Stimulated activated CD4-positive, alpha-beta T cell treated with anti-CD3 and anti-CD28 coated beads, Interleukin-12 subunit alpha, Interleukin-12 subunit beta, amount 100 ng/mL, for 24 hours (primary cell): ENCODE data around the gene DUOX1.
"Not testable (repeated sequence)": the region's sequence is repeated elsewhere in the genome, so short reads cannot be mapped to it uniquely, and the experiment has no call there.

ENCODE experiments used
- DNase-seq, 2 experiments: peaks; one replicate each; pipeline ENCODE4 v3.0.0-alpha.2; 2020; ENCODE audit warnings: low read depth in 2 of 2

DUOX1 gene

DNA sequence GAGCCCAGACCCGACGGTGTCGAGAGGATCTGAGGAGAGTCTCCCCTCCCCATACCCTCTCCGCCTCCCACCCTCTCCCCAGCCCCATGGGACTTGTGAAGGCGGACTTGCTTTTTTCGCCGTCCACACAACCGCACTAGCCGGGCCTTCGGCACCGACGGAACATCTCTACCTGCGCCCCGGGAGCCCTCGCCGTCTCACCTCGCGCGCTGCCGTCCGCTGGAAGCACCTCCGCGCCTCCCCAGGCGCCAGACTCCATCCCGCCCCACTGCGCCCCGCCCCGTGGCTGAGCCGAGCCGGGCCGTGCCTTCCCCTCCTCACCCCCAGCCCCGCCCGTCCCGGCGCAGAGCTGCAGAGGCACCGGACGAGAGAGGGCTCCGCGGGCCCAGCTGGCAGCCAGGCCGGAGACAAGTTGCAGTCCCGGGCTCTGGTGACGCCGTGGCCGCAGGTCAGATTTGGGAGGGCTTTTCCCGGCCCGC lies at the start of gene DUOX1, which contains the start of gene DUOXA1:
Gene DUOX1 (plus strand): TSS at position 344 of the 479 bp plus-strand sequence. CDS start 1,973 bp downstream, outside the sequence.
Gene DUOXA1 (minus strand): TSS at position 229 of the 479 bp plus-strand sequence. CDS start 6,865 bp downstream, outside the sequence.
- no peak for DNase-seq

DNA sequence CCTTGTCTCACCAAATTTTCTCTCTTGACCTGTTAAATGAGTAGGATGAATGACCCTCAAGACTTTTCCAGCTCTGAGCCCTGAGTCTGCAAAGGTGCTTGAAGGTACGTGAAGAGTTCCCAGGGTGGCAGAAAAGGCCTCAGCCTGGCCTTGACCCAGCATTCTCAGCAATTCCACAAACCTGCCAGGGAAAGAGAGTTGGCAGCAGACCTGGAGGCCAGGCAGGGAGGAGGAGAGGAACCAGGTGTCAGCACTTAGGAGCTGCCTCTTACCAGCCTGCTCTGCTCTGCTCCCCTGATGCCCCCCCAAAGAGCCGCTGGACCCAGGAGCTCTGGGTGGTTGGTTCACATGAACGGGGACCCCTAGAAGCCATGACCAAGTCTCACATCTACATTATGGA lies 49.2 kb upstream of the DUOX1 start:
- DNase-seq: not testable (repeated sequence)

DNA sequence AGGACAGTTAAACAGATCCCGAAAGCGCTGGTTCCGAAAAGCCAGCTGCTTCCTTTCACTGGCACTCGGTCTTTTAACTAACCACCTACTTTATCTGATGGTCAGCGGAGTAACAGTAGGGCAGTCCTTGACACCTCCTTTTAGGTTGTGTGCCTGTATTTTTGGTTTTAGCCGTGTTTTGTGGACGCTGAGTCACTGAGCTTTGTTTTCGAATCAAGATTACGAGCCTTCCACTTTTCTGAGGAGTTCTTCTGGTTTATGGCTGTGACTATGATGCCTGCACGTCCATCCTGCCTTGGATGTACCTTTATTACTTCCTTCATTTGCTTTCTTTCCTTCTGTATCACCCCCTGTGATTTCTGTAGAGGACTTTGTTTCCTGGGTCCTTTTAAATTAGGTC lies 47.4 kb upstream of the DUOX1 start:
- not testable (repeated sequence) for DNase-seq

DNA sequence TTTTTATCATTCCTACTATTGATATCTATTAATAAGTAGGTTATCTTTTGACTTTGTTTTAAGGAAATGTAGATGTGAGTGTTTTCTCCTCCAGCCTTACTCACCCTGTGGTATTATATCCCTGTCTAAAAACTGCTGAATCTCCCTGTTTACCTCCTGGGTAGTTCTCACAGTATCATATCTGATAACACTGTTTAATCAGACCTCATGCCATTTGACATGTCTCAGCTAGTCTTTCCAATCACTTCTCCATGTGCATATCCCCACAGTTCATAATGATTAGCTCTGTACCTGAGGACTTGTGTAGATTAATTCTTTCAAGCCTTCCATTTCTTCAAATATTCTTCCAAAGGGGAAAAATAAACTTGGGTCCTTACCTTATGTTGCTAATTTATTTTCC lies 46.6 kb upstream of the DUOX1 start:
- DNase-seq: no peak

DNA sequence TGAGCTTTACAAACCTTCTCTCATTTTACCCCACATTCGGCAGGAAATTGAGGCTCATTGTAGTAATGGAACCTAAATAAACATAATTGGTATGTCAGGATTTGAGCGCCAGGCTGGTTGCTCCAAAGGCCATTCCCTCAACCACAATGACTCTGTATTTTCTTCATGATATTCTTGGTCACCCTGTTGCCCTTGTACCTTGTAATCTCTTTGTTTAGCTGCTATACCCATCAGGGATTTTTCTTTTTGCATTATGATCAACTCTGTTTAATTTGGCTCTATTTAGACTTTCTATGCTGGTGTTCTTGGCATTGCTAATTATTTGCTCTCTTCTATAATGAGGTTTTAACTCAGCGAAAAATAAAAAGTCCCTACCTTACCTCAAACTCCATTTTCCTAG lies 45.6 kb upstream of the DUOX1 start:
- no peak for DNase-seq

DNA sequence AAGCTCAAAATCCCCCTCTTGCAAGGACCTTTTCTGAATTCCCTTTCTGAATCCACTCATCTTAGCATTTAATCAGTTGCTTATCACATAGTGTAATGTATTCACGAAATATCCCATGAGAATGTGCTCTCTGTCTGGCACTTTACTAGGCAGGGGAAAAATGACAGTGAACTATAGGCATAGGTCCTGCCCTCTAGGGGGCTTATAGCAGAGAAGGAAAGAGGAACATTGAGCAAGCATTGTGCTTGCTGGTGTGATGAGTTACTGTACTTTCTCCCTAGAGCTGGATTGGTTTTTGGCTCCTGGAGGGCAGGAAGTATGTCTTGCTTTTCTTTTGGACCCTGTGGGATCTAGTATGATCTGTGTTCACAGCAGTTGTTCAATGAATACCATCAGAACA lies 42.3 kb upstream of the DUOX1 start:
- DNase-seq: no peak

DNA sequence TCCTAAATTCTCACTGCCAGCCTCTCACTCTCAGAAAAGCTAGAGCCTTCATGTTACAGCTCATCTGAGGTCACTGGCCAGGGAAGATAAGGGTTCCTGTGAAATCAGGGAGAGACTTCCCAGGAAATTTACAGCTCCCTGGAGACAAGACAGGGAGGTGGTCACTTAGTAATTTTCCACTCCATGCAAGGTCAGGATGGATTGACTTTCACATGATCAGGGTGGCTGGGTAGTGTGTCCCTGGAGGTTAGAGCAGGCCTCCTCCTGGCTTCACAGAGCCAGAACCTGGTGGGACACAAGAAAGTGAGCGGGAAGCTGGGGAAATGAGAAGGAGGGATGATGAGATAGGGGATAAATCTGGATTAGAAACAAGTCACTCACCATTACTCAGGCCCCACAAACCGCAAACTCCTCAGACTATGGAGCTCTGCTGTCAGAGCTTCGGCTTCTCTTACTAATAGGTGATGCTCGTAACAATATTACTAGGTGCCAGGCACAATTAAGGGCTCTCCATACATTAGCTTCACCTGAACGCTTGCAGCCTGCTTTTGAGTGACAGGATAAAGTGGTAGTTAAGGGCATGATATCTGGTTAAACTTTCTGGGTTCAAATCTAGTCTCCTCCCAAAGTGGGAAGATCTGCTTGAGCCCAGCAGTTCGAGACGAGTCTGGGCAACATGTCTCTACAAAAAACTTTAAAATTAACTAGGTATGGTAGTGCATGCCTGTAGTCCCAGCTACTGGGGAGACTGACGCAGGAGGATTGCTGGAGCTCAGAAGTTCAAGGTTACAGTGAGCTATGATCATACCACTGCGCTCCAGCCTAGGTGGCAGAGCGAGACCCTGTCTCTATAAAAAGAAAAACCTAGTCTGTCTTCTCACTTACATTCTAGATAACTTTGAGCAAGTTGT lies 40.7 kb upstream of the DUOX1 start:
- DNase-seq: no peak

DNA sequence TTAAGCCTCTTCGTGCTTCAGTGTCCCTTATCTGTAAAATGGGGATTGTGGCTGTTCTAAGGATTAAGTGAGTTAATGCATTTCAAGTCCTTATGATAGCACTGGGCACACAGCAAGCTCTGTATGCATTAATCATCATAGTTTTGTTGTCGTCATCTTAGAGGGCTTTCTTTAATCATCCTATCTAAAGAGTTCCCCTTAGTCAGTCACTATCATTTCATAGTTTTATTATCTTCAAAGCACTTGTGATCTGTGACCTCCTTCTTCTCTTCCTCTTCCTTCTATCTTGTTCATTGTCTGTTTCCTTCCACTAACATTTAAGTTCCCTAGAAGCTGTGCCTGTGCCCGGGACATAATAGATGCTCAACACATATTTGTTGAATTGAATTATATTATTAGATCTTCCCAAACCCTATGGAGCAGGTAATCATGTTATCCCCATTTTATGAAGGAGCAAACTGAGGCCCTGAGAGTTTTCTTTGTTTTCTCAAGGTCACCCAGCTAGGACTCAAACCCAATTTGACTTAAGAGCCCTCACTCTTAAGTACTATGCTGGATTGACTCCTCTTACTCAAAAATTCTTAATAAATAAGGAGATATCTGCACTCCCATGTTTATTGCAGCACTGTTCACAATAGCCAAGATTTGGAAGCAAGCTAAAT lies 40.0 kb upstream of the DUOX1 start:
- DNase-seq: no peak

DNA sequence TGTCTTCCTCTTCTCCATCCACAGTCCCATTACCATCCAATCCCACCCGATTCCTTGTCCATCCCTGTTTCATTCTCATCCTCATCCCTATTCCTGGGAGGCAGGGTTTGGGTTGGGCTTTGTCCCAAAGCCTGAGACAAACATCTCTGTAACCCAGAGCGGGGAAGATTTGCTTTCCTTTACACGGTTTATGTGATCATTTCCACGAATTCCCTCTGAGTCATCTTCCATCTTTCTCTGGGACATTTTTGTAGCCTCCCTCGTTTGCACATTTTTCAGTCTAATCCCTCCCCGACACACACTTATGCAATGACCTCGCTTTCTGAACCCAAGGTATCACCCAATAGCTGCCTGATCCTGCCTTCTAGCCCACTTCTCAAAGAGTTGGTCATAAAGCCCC lies 38.6 kb upstream of the DUOX1 start:
- no peak for DNase-seq

DNA sequence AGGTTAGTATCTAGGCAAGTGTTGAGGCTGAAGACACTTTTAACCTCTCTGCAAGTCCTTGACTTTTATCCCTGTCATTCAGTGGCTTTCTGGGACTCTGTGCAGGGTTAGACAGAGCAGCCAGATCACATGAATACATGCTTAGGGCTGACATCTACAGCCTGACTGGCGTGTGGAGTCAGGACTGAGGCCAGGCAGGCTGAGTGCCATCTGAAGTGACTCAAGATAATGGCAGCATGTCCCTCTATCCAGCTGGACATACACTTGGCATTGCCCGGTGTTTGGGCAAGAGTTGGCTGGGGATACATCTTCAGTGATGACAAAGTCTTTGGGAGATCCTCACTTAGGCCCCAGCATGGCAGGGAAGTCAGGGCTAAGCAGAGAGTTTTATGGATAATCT lies 38.2 kb upstream of the DUOX1 start:
- DNase-seq: no peak

DNA sequence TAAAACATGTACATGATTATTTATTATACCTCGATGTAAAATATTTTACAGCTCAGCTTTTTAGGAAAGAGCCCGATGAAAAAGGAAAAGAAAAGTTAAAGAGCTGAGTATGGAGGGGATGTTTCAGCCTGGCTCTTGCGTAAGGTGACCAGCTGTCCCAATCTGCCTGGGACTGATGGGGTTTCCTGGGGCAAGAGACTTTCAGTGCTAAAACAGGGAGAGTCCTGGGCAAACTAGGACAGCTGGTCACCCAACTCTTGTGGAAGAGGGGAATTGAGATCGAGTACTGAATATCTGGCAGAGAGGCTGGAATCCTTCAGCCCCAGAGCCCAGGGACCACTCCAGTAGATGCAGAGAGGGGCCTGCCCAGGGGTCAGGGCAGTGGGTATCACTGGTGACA lies 36.8 kb upstream of the DUOX1 start:
- DNase-seq: no peak

DNA sequence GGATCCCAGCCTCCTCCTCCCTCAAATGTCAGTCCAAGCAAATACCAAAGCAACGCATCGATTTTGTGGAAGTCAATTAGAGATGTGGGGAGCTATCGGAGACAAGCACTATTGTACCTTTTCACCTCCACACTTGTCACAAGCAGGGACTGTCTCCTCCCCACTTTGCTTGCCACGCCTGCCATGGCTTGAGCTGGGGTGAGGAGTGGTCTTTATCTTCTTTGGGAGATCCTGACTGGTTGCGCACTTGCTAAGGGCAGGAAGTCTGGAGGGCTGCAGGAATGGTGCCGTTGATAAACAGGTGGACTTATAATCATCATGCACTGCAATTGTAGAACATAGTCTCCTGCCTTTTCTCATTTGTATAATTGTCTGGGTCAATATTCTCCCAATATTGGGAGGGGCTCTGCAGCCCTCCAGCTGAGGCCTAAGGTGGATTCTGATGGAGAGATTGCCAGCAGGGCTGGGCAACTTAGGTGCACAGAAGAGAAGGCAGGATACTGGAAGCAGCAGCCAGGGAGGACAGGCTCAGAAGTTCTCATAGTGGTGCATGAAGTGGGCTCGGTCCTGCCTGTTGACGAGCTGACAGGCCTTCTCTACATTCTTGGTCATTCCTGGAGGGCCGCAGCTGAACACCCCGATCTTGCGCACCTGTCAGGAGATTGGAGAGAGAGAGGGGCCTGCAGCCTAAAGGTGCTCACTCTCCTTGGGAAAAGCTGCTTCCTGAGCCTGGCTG lies 36.0 kb upstream of the DUOX1 start:
- DNase-seq: no peak

DNA sequence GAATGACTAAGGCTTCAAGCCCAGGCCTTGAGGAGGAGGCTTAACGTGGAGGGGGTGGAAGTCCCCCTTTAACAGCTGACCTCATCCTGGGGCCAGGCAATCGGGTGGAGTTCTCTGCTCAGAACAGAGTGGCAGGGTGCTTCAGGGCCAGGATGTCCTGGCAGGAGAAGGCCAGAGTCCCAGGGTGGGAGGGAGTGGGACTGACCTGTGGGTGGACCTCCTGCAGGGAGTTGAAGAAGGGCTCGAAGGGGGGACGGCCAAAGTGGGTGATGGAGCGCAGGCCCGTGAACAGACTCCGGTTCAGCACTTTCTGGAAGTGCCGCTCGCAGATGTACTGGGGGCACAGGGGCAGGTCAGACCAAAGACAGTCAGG lies 35.5 kb upstream of the DUOX1 start:
- no peak for DNase-seq

DNA sequence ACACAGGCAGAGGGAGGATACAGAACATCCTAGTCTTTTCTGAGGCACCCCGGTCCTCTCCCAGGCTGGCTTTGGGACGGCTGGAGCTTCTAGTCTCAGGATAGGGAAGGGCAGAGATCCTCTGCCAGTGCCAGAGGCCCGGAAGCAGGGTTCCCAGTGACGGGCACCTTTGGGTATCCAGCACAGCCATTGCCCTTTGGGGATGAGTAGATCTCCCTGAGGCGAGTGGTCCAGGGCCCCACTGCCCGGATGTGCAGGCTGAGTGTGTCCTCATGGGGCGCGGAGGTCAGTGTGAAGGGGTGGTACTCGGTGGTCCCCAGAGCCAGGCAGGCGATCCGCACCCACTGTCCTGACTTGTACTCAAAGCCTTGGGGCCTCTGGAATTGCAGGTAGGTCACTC lies 34.1 kb upstream of the DUOX1 start:
- no peak for DNase-seq

DNA sequence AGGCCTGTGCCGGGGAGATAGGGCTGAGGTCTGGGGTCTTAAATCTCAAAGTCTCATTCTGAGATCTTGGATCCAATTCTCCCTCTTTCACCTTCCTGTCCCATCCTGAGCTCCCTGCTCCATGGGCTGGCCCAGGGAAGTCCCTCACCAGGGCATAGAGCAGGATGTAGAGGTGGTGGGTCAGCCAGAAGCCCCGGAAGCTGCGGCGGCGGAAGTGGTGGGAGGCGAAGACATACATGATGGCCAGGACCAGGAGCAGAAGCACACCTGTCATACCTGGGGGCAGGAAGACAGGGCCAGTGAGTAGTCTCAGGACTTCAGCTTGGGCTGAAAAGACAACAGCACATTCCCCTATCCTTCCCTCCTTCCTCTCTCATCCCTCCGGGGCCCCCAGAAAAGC lies 32.3 kb upstream of the DUOX1 start:
- DNase-seq: no peak

DNA sequence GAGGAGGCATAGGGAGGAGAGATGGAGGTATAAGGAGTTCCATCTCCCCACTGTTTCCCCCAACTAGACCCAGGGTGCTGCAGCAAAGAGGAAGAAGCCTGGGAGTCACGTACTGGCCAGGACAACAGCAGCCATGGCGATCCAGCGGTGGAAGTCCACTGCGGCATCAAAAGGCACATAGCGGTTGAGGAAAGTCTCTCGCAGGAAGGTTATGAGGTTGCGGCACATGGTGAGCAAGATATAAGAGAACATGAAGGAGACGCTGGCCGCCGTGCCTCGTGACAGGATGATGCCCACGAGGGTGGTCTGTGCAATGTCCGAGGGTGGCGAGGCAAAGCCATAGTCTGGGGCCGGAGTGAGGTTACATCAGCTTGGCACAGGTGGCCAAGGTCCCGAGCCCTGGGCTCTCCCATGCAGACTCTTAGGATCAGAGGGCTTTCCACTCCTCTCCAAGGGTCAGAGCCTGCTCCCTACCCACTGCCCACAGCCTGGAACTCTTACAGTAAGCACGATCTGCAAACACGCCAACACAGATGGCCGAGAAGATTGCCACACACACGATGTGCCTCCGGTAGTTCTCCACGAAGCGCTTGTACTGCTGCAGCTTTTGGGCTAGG lies 30.1 kb upstream of the DUOX1 start:
- no peak for DNase-seq

DNA sequence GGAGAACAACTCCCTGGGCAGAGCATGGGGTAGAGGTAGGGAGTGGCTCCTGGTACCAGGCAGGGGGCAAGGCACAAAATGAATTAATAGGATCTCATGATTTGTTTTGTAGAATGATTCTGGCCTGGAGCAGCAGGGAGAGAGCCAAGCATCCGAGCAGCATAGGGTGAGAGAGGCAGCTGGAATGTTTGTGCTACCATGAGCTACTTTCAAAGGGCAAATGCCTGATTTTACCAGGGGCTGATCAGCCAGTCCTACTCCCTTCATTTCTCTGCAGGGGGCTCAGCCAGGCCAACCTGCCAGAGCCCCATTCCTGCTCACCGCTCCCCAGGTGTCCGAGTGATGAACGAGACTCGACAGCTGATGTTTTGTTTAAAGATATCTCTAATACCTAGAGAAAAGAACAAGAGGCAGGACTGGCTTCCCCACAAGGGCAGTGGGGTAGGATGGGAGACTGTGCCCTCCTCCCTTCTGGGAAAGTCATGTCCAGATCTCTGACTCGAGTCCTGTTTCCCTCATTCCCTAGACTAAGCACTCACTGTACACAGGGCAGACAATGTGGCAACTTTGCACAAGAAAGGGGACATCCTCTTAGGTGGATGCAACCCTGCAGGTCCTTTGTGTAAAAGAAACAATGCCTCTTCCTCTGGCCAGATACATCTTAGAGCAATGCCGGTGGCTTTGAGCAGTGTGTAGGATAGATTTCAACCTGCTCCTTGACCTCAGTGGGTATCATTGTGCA lies 28.7 kb upstream of the DUOX1 start:
- no peak for DNase-seq

DNA sequence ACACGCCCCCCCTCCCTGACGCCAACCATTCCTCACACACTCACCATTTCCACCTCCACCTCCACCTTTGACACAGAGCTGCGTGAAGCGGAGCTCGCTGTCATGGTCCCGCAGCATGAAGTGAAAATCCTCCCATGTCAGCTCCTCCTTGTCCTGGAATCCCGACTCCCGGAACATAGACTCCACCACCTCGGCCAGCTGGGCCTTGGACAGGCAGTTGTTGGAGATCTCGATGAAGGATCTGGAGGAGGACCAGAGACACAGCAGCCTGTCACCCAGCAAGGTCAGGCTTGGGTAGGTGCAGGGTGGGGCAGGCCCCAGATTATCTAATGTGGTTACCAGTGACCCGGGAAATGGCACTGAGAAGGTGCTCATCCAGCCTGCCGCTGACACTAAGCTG lies 28.0 kb upstream of the DUOX1 start:
- no peak for DNase-seq

DNA sequence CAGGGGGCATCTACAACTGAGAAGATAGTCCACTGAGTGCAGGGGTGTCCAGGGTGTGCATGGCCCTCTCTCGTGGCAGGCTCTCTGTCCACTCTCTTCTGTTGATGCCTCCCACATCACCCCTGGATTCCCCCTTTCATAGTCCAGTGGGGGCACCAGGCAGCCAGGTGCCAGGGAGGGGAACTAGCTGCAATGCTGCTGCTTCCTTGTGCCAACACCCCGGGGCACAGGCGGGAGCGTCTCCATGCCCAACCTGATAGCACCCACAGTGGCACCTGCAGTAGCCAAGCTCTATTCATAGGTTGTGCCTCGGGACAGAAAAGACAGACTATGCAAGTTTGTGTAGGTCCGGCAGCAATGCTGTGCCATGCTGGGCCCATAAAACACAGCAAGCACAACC lies 27.6 kb upstream of the DUOX1 start:
- DNase-seq: no peak

DNA sequence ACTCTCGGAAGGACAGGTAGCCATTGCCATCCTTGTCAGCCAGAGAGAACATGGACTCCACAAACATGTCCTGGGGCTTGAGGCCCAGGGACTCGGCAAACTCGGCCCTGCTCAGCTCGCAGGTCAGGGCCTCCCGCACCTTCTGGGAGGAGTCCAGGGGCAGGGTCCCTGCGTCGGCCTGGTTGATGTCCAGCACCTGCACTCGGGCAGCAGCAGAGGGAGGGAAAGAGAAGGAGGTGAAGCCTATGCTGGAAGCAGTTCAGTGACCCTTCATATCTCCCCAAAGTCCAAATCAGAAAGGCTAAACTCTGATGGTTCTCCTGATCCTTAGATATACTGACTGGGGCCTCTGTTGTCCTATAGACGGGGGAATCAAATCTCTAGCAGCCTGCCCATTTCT lies 25.6 kb upstream of the DUOX1 start:
- not testable (repeated sequence) for DNase-seq

DNA sequence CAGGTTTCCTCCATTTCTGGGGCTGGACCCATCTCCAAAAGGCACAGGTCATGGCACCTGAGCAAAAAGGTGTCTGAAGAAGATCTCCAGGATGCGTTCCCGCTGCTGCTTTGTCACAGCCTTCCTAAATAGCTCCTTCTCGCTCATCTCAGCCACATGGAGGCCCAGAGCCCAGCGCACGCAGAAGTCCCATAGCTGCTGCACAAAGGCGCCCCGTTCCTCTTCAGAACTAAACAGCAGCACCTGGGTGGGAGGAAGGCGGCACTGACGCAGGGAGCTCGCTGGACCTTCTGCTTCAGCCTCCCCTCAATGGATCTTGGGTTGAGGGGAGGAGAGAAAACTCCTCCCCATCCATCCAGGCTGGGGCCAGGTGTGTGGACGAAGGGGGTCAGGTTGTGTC lies 24.2 kb upstream of the DUOX1 start:
- DNase-seq: no peak
